ENCODE results near the gene ZNF580.
A peak's percentile ranks its signal among the peaks of the same experiment; 100 is the strongest.

The ZNF580 gene

GRCh38 chr19:55647732-55648584, 7.2 kb downstream of the ZNF580 start, which contains the start of gene CCDC106:
Gene CCDC106, plus strand, starts transcription at chr19:55648212. Its CDS starts 835 bp downstream, at chr19:55649047.
- peak in 13 of 14 donors; percentile 53 to 89 (median 76) for DNase-seq

GRCh38 chr19:55648585-55649267, 7.9 kb downstream of the ZNF580 start:
- DNase-seq: no peak

GRCh38 chr19:55649268-55650125, 8.7 kb downstream of the ZNF580 start:
- no peak for DNase-seq

- no peak for DNase-seq
These were observed 9.3 kb downstream of the ZNF580 start for GRCh38 chr19:55650126-55650557.

- DNase-seq: no peak
These were observed 9.9 kb downstream of the ZNF580 start for GRCh38 chr19:55650602-55651230.

GRCh38 chr19:55651236-55651635, 10.4 kb downstream of the ZNF580 start:
- no peak for DNase-seq

- no peak for DNase-seq
These were observed 11.7 kb downstream of the ZNF580 start for GRCh38 chr19:55652311-55653128.

GRCh38 chr19:55653651-55654322, 13.0 kb downstream of the ZNF580 start:
- peak; percentile 84 to 100 (median 98) for DNase-seq

- peak; percentile 87 to 100 (median 99) for DNase-seq
These were observed 13.6 kb downstream of the ZNF580 start for GRCh38 chr19:55654323-55654867.

GRCh38 chr19:55654868-55655647, 14.3 kb downstream of the ZNF580 start, which contains the start of gene U2AF2:
Gene U2AF2, plus strand, starts transcription at chr19:55655035. Its CDS starts 70 bp downstream, at chr19:55655105.
- DNase-seq: peak in 12 of 14 donors; percentile 68 to 98 (median 97)

GRCh38 chr19:55655648-55656040, 14.8 kb downstream of the ZNF580 start:
- no peak for DNase-seq

GRCh38 chr19:55656552-55656951, 15.8 kb downstream of the ZNF580 start:
- DNase-seq: no peak

GRCh38 chr19:55656988-55657747, 16.4 kb downstream of the ZNF580 start:
- DNase-seq: no peak

- DNase-seq: no peak
These were observed 18.2 kb downstream of the ZNF580 start for GRCh38 chr19:55658846-55659459.

GRCh38 chr19:55659822-55660221, 19.0 kb downstream of the ZNF580 start:
- no peak for DNase-seq

- no peak for DNase-seq
These were observed 19.6 kb downstream of the ZNF580 start for GRCh38 chr19:55660404-55660803.

GRCh38 chr19:55660991-55661390, 20.2 kb downstream of the ZNF580 start:
- DNase-seq: no peak

GRCh38 chr19:55661826-55662225, 21.0 kb downstream of the ZNF580 start:
- DNase-seq: no peak
